GM21825 (cell line): Measurements from ENCODE around the gene UACA.
"Not testable (repeated sequence)": the region's sequence is repeated elsewhere in the genome, so short reads cannot be mapped to it uniquely, and the experiment has no call there.

ENCODE experiments used
- ATAC-seq: cut with Tn5 transposase; IDR thresholded peaks from one replicate; pipeline ENCODE4 v1.9.1; 2021; ENCODE audit warnings: mild to moderate bottlenecking, moderate library complexity; ENCODE audit not compliant: unreplicated experiment

UACA gene

GRCh38 chr15:70758790-70759462 lies 4.4 kb downstream of the UACA start:
- ATAC-seq = no peak

GRCh38 chr15:70757627-70758026 lies 5.7 kb downstream of the UACA start:
- no peak for ATAC-seq

GRCh38 chr15:70754862-70755261 lies 8.5 kb downstream of the UACA start:
- no peak for ATAC-seq

- ATAC-seq = no peak
Observed at GRCh38 chr15:70753101-70753829, 10.1 kb downstream of the UACA start.

GRCh38 chr15:70752193-70752635 lies 11.1 kb downstream of the UACA start:
- ATAC-seq = no peak

- ATAC-seq = no peak
Observed at GRCh38 chr15:70750203-70750869, 13.0 kb downstream of the UACA start.

GRCh38 chr15:70748281-70748747 lies 15.0 kb downstream of the UACA start:
- no peak for ATAC-seq

GRCh38 chr15:70746598-70746997 lies 16.8 kb downstream of the UACA start:
- not testable (repeated sequence) for ATAC-seq

GRCh38 chr15:70742928-70743327 lies 20.4 kb downstream of the UACA start:
- no peak for ATAC-seq

- no peak for ATAC-seq
Observed at GRCh38 chr15:70741677-70742293, 21.6 kb downstream of the UACA start.

- no peak for ATAC-seq
Observed at GRCh38 chr15:70741107-70741531, 22.2 kb downstream of the UACA start.

GRCh38 chr15:70735040-70735439 lies 28.3 kb downstream of the UACA start:
- not testable (repeated sequence) for ATAC-seq

- no peak for ATAC-seq
Observed at GRCh38 chr15:70729164-70729563, 34.2 kb downstream of the UACA start.

GRCh38 chr15:70726753-70727152 lies 36.6 kb downstream of the UACA start:
- no peak for ATAC-seq

GRCh38 chr15:70723927-70724326 lies 39.4 kb downstream of the UACA start:
- no peak for ATAC-seq

- no peak for ATAC-seq
Observed at GRCh38 chr15:70723122-70723422, 40.3 kb downstream of the UACA start.

GRCh38 chr15:70722266-70723121 lies 40.9 kb downstream of the UACA start:
- no peak for ATAC-seq

- no peak for ATAC-seq
Observed at GRCh38 chr15:70720228-70721016, 42.9 kb downstream of the UACA start.

- ATAC-seq = no peak
Observed at GRCh38 chr15:70717237-70717793, 46.0 kb downstream of the UACA start.
